Spleen (tissue), 7 donors: ENCODE measurements around the gene SMTN.

Source experiments
- POLR2A ChIP-seq, 3 donors: fragments of 450-650 bp; IDR thresholded peaks; one replicate each; pipeline ENCODE4 v1.5.1; 2017; ENCODE audit warnings: antibody characterized with exemption in 3 of 3, mild to moderate bottlenecking in 1 of 3
- POLR2AphosphoS5 ChIP-seq, 3 donors: sonication (generic); formaldehyde crosslinking; IDR thresholded peaks; one replicate each; pipeline ENCODE4 v1.5.1; 2017; ENCODE audit warnings: antibody characterized with exemption in 3 of 3
- TF ChIP-seq, protein P1 (sequence below), 11 experiments: fragments of 200-600 bp in 7 of 11; fragments of 450-650 bp in 4 of 11; sonication (generic) in 4 of 11; IDR thresholded peaks in 8 of 11; conservative IDR thresholded peaks in 3 of 11; 1 replicate in 7 of 11; 2 replicates in 4 of 11; pipeline versions ENCODE4 v1.4.0 to v1.8.0; 2016 to 2021; ENCODE audit warnings: antibody characterized with exemption in 11 of 11, inconsistent platforms in 4 of 11, mild to moderate bottlenecking in 1 of 11
- donor health status: DM: no; HTN: no; CAD: no; lungs with moderate emphysema.
- donor health status: DM: no; HTN: no; CAD: no.
- donor health status: DM: no; HTN: no; CAD: no.

DNA sequence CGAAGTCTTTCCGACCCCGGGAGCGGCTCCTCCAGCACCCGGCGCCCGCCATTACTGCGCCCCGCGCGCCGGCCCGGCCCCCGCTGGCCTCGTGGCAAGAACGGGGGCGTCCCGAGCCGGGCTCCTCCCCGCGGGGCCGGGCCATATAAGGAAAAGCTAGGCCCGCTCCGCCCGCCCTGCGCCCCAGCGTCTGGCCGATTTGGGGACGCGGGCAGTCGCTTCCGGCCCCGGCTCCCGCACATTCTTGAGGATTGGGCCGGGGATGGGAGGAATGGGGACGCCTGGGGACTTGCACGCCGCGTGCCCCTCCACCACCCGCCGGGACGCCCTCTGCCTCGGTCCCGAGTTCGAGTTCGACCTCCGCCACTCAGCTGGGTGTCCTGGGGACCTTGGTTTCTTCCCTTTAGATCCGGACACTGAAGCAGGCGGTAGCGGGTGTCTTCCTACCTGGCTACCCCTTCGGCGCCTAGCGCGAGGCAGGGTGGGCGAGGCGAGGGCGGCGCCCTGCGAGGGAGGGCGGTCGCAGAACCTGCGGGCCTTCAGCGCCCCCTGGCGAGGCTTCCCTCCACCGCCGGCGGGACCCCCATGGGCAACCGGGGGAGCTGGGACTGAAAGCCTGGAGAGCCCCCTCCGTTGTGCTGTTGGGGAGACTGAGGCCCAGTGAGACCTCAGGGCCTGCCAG is 3.8 kb downstream of the SMTN start:
- TF ChIP-seq, protein P1, sequence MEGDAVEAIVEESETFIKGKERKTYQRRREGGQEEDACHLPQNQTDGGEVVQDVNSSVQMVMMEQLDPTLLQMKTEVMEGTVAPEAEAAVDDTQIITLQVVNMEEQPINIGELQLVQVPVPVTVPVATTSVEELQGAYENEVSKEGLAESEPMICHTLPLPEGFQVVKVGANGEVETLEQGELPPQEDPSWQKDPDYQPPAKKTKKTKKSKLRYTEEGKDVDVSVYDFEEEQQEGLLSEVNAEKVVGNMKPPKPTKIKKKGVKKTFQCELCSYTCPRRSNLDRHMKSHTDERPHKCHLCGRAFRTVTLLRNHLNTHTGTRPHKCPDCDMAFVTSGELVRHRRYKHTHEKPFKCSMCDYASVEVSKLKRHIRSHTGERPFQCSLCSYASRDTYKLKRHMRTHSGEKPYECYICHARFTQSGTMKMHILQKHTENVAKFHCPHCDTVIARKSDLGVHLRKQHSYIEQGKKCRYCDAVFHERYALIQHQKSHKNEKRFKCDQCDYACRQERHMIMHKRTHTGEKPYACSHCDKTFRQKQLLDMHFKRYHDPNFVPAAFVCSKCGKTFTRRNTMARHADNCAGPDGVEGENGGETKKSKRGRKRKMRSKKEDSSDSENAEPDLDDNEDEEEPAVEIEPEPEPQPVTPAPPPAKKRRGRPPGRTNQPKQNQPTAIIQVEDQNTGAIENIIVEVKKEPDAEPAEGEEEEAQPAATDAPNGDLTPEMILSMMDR (IDR thresholded peaks at IDR 0.05 in 8 of 11, conservative IDR thresholded peaks at IDR 0.05 in 3 of 11), result peak; percentile 75 to 94 (median 88)
- TF ChIP-seq POLR2A (IDR thresholded peaks at IDR 0.05), result peak in 1 of 3 donors; percentile 65
- peak; percentile 78 to 86 (median 83) for TF ChIP-seq POLR2AphosphoS5 (IDR thresholded peaks at IDR 0.05)
